ENCODE results near the gene KCTD7. TPM values are rescaled to one million over a fixed set of nuclear protein-coding genes. Genes with fewer than 3 reads are reported as not detected.
"Not testable (repeated sequence)": the region's sequence is repeated elsewhere in the genome, so short reads cannot be mapped to it uniquely, and the experiment has no call there.

The KCTD7 gene
- polyA plus RNA-seq, 1 donor from 2014 or later = 79.4 TPM

DNA sequence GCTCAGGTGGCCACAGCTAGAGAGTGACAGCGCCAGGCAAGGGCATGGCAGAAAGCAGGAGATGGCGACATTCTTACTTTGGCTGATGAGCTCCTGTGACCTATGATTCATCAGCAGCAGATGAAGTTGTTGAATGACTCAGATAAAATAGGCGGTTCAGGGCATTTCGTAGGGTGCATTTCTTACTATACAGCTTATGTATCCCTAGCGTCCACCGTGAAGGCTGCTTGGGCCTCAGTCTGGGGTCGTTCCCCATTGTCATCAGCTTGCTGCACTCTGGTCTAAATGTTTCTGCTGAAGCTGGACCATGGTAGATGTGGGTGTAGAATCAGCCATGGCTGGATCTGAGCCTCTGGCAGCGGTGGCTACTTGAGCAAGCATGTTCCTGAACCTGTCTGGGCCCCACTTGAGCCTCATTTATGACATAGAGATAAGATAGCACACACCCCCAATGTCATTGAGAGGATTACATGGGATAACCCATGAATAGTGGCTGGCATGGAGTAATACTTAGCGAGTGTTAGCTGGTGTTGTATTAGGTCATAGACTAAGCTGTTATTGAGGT, 7.4 kb downstream of the KCTD7 start:
- not testable (repeated sequence) for H3K27me3 ChIP-seq (ENCODE audit: insufficient read depth, low read depth, low read length); H3K9ac ChIP-seq (ENCODE audit: low read length); H3F3A ChIP-seq (ENCODE audit: insufficient read depth, low read length, poor library complexity, severe bottlenecking); H3K79me2 ChIP-seq (replicated peaks; ENCODE audit: insufficient read depth, low read length); H3K9me2 ChIP-seq (ENCODE audit: insufficient read depth, low read length); H3K4me3 ChIP-seq (ENCODE audit: low read length); H3K9me3 ChIP-seq (ENCODE audit: low read length); H4K20me1 ChIP-seq (ENCODE audit: insufficient read depth); H2AFZ ChIP-seq (ENCODE audit: low read depth, low read length); H3K36me3 ChIP-seq (ENCODE audit: insufficient read depth, low read length); H3K4me2 ChIP-seq (ENCODE audit: low read length); H3K27ac ChIP-seq (ENCODE audit: low read length)

GRCh38 chr7:66638309-66639099, 9.8 kb downstream of the KCTD7 start:
- no peak for TF ChIP-seq EP300 (conservative IDR thresholded peaks at IDR 0.05; ENCODE audit: poor library complexity, severe bottlenecking)
- TF ChIP-seq, protein P1, sequence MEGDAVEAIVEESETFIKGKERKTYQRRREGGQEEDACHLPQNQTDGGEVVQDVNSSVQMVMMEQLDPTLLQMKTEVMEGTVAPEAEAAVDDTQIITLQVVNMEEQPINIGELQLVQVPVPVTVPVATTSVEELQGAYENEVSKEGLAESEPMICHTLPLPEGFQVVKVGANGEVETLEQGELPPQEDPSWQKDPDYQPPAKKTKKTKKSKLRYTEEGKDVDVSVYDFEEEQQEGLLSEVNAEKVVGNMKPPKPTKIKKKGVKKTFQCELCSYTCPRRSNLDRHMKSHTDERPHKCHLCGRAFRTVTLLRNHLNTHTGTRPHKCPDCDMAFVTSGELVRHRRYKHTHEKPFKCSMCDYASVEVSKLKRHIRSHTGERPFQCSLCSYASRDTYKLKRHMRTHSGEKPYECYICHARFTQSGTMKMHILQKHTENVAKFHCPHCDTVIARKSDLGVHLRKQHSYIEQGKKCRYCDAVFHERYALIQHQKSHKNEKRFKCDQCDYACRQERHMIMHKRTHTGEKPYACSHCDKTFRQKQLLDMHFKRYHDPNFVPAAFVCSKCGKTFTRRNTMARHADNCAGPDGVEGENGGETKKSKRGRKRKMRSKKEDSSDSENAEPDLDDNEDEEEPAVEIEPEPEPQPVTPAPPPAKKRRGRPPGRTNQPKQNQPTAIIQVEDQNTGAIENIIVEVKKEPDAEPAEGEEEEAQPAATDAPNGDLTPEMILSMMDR (IDR thresholded peaks at IDR 0.05; ENCODE audit: poor library complexity, severe bottlenecking) = no peak
- TF ChIP-seq MXI1 (conservative IDR thresholded peaks at IDR 0.05; ENCODE audit: poor library complexity, severe bottlenecking) = no peak
- TF ChIP-seq, protein P2, sequence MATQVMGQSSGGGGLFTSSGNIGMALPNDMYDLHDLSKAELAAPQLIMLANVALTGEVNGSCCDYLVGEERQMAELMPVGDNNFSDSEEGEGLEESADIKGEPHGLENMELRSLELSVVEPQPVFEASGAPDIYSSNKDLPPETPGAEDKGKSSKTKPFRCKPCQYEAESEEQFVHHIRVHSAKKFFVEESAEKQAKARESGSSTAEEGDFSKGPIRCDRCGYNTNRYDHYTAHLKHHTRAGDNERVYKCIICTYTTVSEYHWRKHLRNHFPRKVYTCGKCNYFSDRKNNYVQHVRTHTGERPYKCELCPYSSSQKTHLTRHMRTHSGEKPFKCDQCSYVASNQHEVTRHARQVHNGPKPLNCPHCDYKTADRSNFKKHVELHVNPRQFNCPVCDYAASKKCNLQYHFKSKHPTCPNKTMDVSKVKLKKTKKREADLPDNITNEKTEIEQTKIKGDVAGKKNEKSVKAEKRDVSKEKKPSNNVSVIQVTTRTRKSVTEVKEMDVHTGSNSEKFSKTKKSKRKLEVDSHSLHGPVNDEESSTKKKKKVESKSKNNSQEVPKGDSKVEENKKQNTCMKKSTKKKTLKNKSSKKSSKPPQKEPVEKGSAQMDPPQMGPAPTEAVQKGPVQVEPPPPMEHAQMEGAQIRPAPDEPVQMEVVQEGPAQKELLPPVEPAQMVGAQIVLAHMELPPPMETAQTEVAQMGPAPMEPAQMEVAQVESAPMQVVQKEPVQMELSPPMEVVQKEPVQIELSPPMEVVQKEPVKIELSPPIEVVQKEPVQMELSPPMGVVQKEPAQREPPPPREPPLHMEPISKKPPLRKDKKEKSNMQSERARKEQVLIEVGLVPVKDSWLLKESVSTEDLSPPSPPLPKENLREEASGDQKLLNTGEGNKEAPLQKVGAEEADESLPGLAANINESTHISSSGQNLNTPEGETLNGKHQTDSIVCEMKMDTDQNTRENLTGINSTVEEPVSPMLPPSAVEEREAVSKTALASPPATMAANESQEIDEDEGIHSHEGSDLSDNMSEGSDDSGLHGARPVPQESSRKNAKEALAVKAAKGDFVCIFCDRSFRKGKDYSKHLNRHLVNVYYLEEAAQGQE (IDR thresholded peaks at IDR 0.05; ENCODE audit: borderline replicate concordance) = no peak
- no peak for TF ChIP-seq TAF1 (IDR thresholded peaks at IDR 0.05; ENCODE audit: low read depth)
- TF ChIP-seq RAD21 (conservative IDR thresholded peaks at IDR 0.05) = no peak
- no peak for TF ChIP-seq EZH2 (IDR thresholded peaks at IDR 0.05; ENCODE audit: borderline replicate concordance, insufficient read depth, low read length, poor library complexity, severe bottlenecking)
- no peak for TF ChIP-seq SMC3 (conservative IDR thresholded peaks at IDR 0.05; ENCODE audit: poor library complexity)
- Histone ChIP-seq H3K27ac (ENCODE audit: low read length) (no peak overlapping the region), H3K27me3 (ENCODE audit: insufficient read depth, low read depth, low read length) (no peaks in the 10 kb centered on the region), H3K4me3 (ENCODE audit: low read length) (no peak overlapping the region), H3K9me3 (ENCODE audit: low read length) (no peaks in the 10 kb centered on the region), H4K20me1 (ENCODE audit: insufficient read depth) (no peaks in the 10 kb centered on the region), H3K4me2 (ENCODE audit: low read length) (no peak overlapping the region), H3K9me2 (ENCODE audit: insufficient read depth, low read length) (no peaks in the 10 kb centered on the region), H2AFZ (ENCODE audit: low read depth, low read length) (no peak overlapping the region), H3K9ac (ENCODE audit: low read length) (no peak overlapping the region), H3K79me2 (replicated peaks; ENCODE audit: insufficient read depth, low read length) (no peaks in the 10 kb centered on the region), H3F3A (ENCODE audit: insufficient read depth, low read length, poor library complexity, severe bottlenecking) (no peaks in the 10 kb centered on the region), H3K36me3 (ENCODE audit: insufficient read depth, low read length) (peaks cover 15% of the 10 kb centered on the region)
